A673 (cell line): ENCODE measurements around the gene FLYWCH1. TPM values are rescaled to one million over a fixed set of nuclear protein-coding genes. Genes with fewer than 3 reads are reported as not detected.

Experiments used
- BruUV-seq: library from RNA; stranded (reverse); fragments of 400-500 nt; replicated peaks from 2 replicates; lab custom pipeline; 2021; lab: Mats Ljungman, UMichigan
- CTCF ChIA-PET: fragments of 300-600 bp; sonication (Branson Sonifier 250); formaldehyde crosslinking; loops from one replicate; lab custom pipeline; 2022; ENCODE audit warnings: antibody characterized with exemption; lab: Charles Lee
- POLR2A ChIA-PET: fragments of 300-600 bp; sonication (Branson Sonifier 250); formaldehyde crosslinking; loops from one replicate; lab custom pipeline; 2022; ENCODE audit warnings: antibody characterized with exemption; ENCODE audit not compliant: low non-redundant PET; lab: Charles Lee
- DNase-seq: peaks from one replicate; pipeline ENCODE4 v3.0.0-alpha.2; 2015; ENCODE audit warnings: low spot score
- H3K27ac ChIP-seq: fragments of 200-600 bp; sonication (generic); 2 replicates; pipeline ENCODE4 v1.5.1; 2016; ENCODE audit warnings: mixed run types, low read depth, mild to moderate bottlenecking, mixed read lengths, antibody characterized with exemption, low read length; ENCODE audit not compliant: poor library complexity, severe bottlenecking
- H3K27me3 ChIP-seq: fragments of 200-600 bp; sonication (generic); replicated peaks from 2 replicates; pipeline ENCODE4 v1.6.1; 2017; ENCODE audit warnings: mixed run types, low read depth, mild to moderate bottlenecking, mixed read lengths, antibody characterized with exemption, low read length; ENCODE audit not compliant: insufficient read depth, poor library complexity
- H3K36me3 ChIP-seq: fragments of 200-600 bp; sonication (generic); 2 replicates; pipeline ENCODE4 v1.6.1; 2016; ENCODE audit warnings: mixed run types, mild to moderate bottlenecking, mixed read lengths, antibody characterized with exemption, low read length; ENCODE audit not compliant: insufficient read depth, poor library complexity, severe bottlenecking
- H3K4me1 ChIP-seq: fragments of 200-600 bp; sonication (generic); 2 replicates; pipeline ENCODE4 v1.6.1; 2017; ENCODE audit warnings: mixed run types, mild to moderate bottlenecking, mixed read lengths, antibody characterized with exemption, low read length; ENCODE audit not compliant: insufficient read depth, poor library complexity, severe bottlenecking
- H3K4me3 ChIP-seq: fragments of 200-600 bp; sonication (generic); 2 replicates; pipeline ENCODE4 v1.5.1; 2016; ENCODE audit warnings: low read depth, mixed run types, mild to moderate bottlenecking, mixed read lengths, low read length; ENCODE audit not compliant: poor library complexity, severe bottlenecking
- H3K9me3 ChIP-seq: fragments of 200-600 bp; sonication (generic); 2 replicates; pipeline ENCODE4 v1.6.1; 2016; ENCODE audit warnings: mixed run types, low read depth, mild to moderate bottlenecking, mixed read lengths, antibody characterized with exemption, low read length; ENCODE audit not compliant: poor library complexity, severe bottlenecking
- CTCF ChIP-seq: fragments of 300-800, 200-600 bp; sonication (generic); conservative IDR thresholded peaks from 2 replicates; pipeline ENCODE4 v1.5.1; 2017; ENCODE audit warnings: low read depth, mild to moderate bottlenecking, antibody characterized with exemption, low read length, moderate library complexity, mixed read lengths
- EZH2 ChIP-seq: fragments of 200-600 bp; sonication (generic); IDR thresholded peaks from 2 replicates; pipeline ENCODE4 v1.6.1; 2017; ENCODE audit warnings: borderline replicate concordance, low read depth, mild to moderate bottlenecking, mixed read lengths, antibody characterized with exemption, low read length; ENCODE audit not compliant: poor library complexity, severe bottlenecking
- intact Hi-C: fragments of 100-400 bp; cut with micrococcal nuclease; formaldehyde crosslinking; loops from one replicate; pipeline ENCODE4 v1.10.0; 2022; ENCODE audit not compliant: unreplicated experiment
- total RNA-seq: library from RNA; stranded (reverse); gene quantifications from 2 replicates; pipeline ENCODE4 v1.2.3, GENCODE V29; 2021

The FLYWCH1 gene
- total RNA-seq, 1 experiment from 2014 or later: 46.8 TPM

GRCh38 chr16:2963723-2964474 lies 52.2 kb downstream of the FLYWCH1 start, which contains the start of gene KREMEN2:
Gene KREMEN2, plus strand, starts transcription at chr16:2964275. Its CDS starts 246 bp downstream, at chr16:2964521.
- Histone ChIP-seq H3K27ac (no peak within 1 kb of the TSS), H3K36me3 (no peaks in the 10 kb centered on the region), H3K4me3 (peak within 1 kb of the TSS; percentile 52), H3K9me3 (no peaks in the 10 kb centered on the region), H3K4me1 (peaks cover 28% of the 10 kb centered on the region), H3K27me3 (no peaks in the 10 kb centered on the region)
- TF ChIP-seq CTCF (no peak), EZH2 (no peak)
- POLR2A ChIA-PET: interaction anchor here (0.5 kb wide), 1 partner anchor 129 kb away, joined by 4 read pairs; no protein-coding TSS in a partner anchor
- intact Hi-C loops: loop anchor here (5.0 kb wide), 1 partner anchor 37 kb away; no protein-coding TSS in a partner anchor
- DNase-seq: peak; percentile 83
- CTCF ChIA-PET: interaction anchor here (0.7 to 1.6 kb wide), 2 partner anchors 18 to 37 kb away, joined by 3 to 7 read pairs; no protein-coding TSS in a partner anchor
- no TSS peak for BruUV-seq

GRCh38 chr16:2964475-2965336 lies 53.0 kb downstream of the FLYWCH1 start:
- no peak overlapping the region for H3K27ac ChIP-seq
- BruUV-seq: no TSS peak
- peaks cover 29% of the 10 kb centered on the region for H3K4me1 ChIP-seq
- no peaks in the 10 kb centered on the region for H3K27me3 ChIP-seq
- no peaks in the 10 kb centered on the region for H3K9me3 ChIP-seq
- ChIA-PET CTCF (interaction anchor here (0.7 to 1.6 kb wide), 2 partner anchors 37 to 296 kb away, joined by 6 to 7 read pairs; no protein-coding TSS in a partner anchor), POLR2A (interaction anchor here (0.5 to 0.6 kb wide), 2 partner anchors 18 to 129 kb away, joined by 4 to 12 read pairs; no protein-coding TSS in a partner anchor)
- TF ChIP-seq EZH2: no peak
- no peak for TF ChIP-seq CTCF
- H3K4me3 ChIP-seq: peak overlapping the region; percentile 52
- no peaks in the 10 kb centered on the region for H3K36me3 ChIP-seq
- peak; percentile 93 for DNase-seq
- intact Hi-C loops: loop anchor here (5.0 kb wide), 1 partner anchor 37 kb away; no protein-coding TSS in a partner anchor
